ENCODE measurements around the gene IFNAR2.

Gene IFNAR2

DNA sequence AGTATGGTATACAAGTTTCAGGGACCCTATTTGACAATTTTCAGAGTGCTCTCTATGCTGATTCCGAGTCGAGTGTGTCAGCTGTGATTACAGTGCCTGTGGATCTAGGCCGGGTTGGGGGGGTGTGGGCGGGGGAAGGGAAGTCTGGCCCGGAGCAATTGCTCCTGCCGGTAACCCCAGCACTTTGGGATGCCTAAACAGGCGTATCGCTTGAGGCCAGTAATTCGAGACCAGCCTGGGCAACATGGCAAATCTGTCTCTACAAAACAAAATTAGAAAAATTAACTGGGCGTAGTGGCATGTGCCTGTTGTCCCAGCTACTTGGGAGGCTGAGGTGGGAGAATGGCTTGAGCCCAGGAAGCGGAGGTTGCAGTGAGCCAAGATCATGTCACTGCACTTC is 34.8 kb downstream of the IFNAR2 start:
- TF ChIP-seq POLR2AphosphoS5 (IDR thresholded peaks at IDR 0.05; ENCODE audit: borderline replicate concordance, low read depth, low read length) (no peak), FOXP2 (optimal IDR thresholded peaks at IDR 0.05; ENCODE audit: control extremely low read depth, extremely low read length, insufficient read depth) (no peak), EZH2 (IDR thresholded peaks at IDR 0.05) (no peak)
- DNase-seq (ENCODE audit: low read depth, low spot score), result no peak
- no peak overlapping the region for H3K27ac ChIP-seq
- no peak overlapping the region for H3K4me3 ChIP-seq
- no peak overlapping the region for H3K9ac ChIP-seq (ENCODE audit: insufficient read length)
- H3K36me3 ChIP-seq (ENCODE audit: insufficient read depth, low read length), result no peaks in the 10 kb centered on the region; the same call in 1 of the 2 replicates
- no peaks in the 10 kb centered on the region for H3K9me3 ChIP-seq (ENCODE audit: low read depth, low read length)

DNA sequence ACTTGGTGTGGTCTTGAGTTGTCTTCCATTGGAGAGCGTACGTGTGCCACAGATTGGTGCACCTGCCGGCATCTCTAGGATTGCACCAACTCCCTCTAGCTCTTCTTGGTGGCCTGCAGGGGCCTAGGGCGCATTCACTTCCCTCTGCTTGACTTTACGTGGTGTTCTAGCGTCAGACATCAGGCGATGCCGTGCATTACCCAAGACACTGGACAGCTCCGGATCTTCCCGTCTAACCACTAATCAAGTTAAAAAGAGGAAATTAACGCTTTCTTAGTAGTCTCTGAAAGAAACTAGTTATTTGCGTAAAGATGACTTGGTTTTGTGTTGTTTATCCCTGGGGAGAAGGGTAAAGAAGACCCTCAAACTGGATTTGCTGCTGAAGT is 35.9 kb downstream of the IFNAR2 start:
- no peaks in the 10 kb centered on the region for H3K9me3 ChIP-seq (ENCODE audit: low read depth, low read length)
- no peaks in the 10 kb centered on the region; the same call in 1 of the 2 replicates for H3K36me3 ChIP-seq (ENCODE audit: insufficient read depth, low read length)
- H3K4me3 ChIP-seq, result peak overlapping the region; percentile 89
- DNase-seq (ENCODE audit: low read depth, low spot score), result no peak
- H3K27ac ChIP-seq, result no peak overlapping the region
- no peak for TF ChIP-seq FOXP2 (optimal IDR thresholded peaks at IDR 0.05; ENCODE audit: control extremely low read depth, extremely low read length, insufficient read depth)
- TF ChIP-seq POLR2AphosphoS5 (IDR thresholded peaks at IDR 0.05; ENCODE audit: borderline replicate concordance, low read depth, low read length), result no peak
- TF ChIP-seq EZH2 (IDR thresholded peaks at IDR 0.05), result no peak
- no peak overlapping the region for H3K9ac ChIP-seq (ENCODE audit: insufficient read length)

DNA sequence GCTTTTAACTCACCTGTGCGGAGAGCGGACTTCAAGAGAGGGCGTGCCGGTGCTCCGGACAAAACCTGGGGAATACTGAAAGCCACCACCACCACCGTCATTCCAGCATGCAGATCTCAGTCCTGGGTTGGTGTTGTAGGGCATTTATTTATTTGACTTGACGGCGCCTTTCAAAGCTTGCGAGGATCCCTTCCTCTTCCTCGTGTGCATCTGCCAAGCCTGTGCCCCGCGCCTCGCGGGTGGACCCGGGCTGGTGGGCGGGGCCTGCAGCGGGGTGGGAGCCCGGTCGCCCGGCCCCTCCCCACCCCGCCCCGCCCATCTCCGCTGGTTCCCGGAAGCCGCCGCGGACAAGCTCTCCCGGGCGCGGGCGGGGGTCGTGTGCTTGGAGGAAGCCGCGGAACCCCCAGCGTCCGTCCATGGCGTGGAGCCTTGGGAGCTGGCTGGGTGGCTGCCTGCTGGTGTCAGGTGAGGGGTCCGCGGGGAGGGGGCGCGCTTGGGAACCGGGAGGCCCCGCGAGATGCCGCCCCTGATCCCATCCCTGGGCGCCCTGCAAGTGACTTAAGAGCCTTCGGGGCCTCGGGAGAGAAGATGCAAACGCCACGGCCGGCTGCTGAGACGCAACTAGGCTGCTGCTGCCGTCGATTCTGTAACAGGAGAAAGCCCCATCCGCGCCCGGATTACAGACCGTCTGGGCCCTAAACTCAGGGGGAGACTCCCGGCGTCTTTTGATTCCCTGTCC is 36.5 kb downstream of the IFNAR2 start, which contains the start of gene IL10RB:
IL10RB (plus strand) TSS at position 318 of the 739 bp plus-strand sequence; CDS start at position 417, 99 bp downstream.
- peak within 1 kb of the TSS; percentile 79 for H3K9ac ChIP-seq (ENCODE audit: insufficient read length)
- no peak for DNase-seq (ENCODE audit: low read depth, low spot score)
- TF ChIP-seq EZH2 (IDR thresholded peaks at IDR 0.05) (no peak), POLR2AphosphoS5 (IDR thresholded peaks at IDR 0.05; ENCODE audit: borderline replicate concordance, low read depth, low read length) (peak; percentile 77)
- H3K36me3 ChIP-seq (ENCODE audit: insufficient read depth, low read length), result no peaks in the 10 kb centered on the region; the same call in 1 of the 2 replicates
- H3K4me3 ChIP-seq, result peak within 1 kb of the TSS; percentile 89
- H3K27ac ChIP-seq, result no peak within 1 kb of the TSS
- no peaks in the 10 kb centered on the region for H3K9me3 ChIP-seq (ENCODE audit: low read depth, low read length)

DNA sequence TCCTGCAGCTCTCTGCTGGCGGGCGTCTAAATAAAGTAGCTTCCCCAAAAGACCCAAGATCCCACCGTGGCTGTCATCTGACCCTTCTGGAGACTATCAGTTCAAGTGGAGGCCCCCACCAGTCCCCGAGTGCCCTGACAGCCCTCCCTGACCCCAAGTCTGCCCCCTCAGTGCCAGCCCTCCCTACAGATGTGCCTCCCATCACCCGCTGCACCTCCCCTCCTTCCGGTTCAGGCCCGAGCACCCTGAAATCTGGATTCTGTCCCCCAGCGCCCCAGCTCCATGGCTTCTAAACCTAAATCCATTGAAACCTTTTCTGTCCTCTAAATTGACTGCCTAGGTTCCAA is 37.0 kb downstream of the IFNAR2 start:
- H3K9me3 ChIP-seq (ENCODE audit: low read depth, low read length), result no peaks in the 10 kb centered on the region
- peak overlapping the region; percentile 89 for H3K4me3 ChIP-seq
- DNase-seq (ENCODE audit: low read depth, low spot score), result no peak
- no peak overlapping the region for H3K27ac ChIP-seq
- TF ChIP-seq EZH2 (IDR thresholded peaks at IDR 0.05) (no peak), POLR2AphosphoS5 (IDR thresholded peaks at IDR 0.05; ENCODE audit: borderline replicate concordance, low read depth, low read length) (no peak), FOXP2 (optimal IDR thresholded peaks at IDR 0.05; ENCODE audit: control extremely low read depth, extremely low read length, insufficient read depth) (no peak)
- H3K9ac ChIP-seq (ENCODE audit: insufficient read length), result peak overlapping the region; percentile 79
- no peaks in the 10 kb centered on the region; the same call in 1 of the 2 replicates for H3K36me3 ChIP-seq (ENCODE audit: insufficient read depth, low read length)

DNA sequence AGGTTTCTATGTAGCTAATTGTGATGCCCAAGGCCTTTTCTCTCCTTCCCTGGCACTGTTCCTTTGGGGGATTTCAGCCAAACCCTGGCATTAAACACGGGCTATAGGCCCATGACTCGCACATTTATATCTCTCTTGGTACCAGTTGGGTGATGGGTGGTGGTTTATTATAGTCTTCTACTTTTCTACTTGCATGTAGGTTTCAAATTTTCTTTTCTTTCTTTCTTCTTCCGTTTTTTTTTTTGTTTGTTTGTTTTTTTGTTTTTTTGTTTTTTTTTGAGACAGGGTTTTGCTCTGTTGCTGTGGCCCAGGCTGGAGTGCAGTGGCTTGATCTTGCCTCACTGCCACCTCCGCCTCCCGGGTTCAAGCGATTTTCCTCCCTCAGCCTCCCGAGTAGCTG is 37.5 kb downstream of the IFNAR2 start:
- Histone ChIP-seq H3K9me3 (ENCODE audit: low read depth, low read length) (no peaks in the 10 kb centered on the region), H3K36me3 (ENCODE audit: insufficient read depth, low read length) (no peaks in the 10 kb centered on the region; the same call in 1 of the 2 replicates), H3K27ac (no peak overlapping the region), H3K4me3 (peak overlapping the region; percentile 89), H3K9ac (ENCODE audit: insufficient read length) (peak overlapping the region; percentile 79)
- no peak for TF ChIP-seq POLR2AphosphoS5 (IDR thresholded peaks at IDR 0.05; ENCODE audit: borderline replicate concordance, low read depth, low read length)
- TF ChIP-seq FOXP2 (optimal IDR thresholded peaks at IDR 0.05; ENCODE audit: control extremely low read depth, extremely low read length, insufficient read depth), result no peak
- TF ChIP-seq EZH2 (IDR thresholded peaks at IDR 0.05), result no peak
- DNase-seq (ENCODE audit: low read depth, low spot score), result no peak

DNA sequence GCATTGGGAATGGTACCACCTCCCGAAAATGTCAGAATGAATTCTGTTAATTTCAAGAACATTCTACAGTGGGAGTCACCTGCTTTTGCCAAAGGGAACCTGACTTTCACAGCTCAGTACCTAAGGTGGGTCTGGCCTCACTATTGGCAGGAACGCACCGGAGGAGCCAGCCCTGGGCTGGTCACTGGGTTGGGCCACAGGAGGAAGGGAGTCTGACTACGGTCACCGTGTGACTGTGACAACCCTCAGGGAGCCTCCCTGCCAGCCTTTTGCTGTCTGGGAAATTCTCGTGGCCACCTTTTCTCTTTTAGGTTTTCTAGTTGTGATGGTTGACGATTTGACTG is 38.6 kb downstream of the IFNAR2 start:
- no peak overlapping the region for H3K27ac ChIP-seq
- H3K4me3 ChIP-seq, result no peak overlapping the region
- DNase-seq (ENCODE audit: low read depth, low spot score), result no peak
- H3K36me3 ChIP-seq (ENCODE audit: insufficient read depth, low read length), result no peaks in the 10 kb centered on the region; the same call in 1 of the 2 replicates
- H3K9ac ChIP-seq (ENCODE audit: insufficient read length), result no peak overlapping the region
- H3K9me3 ChIP-seq (ENCODE audit: low read depth, low read length), result no peaks in the 10 kb centered on the region
- no peak for TF ChIP-seq FOXP2 (optimal IDR thresholded peaks at IDR 0.05; ENCODE audit: control extremely low read depth, extremely low read length, insufficient read depth)
- no peak for TF ChIP-seq POLR2AphosphoS5 (IDR thresholded peaks at IDR 0.05; ENCODE audit: borderline replicate concordance, low read depth, low read length)
- no peak for TF ChIP-seq EZH2 (IDR thresholded peaks at IDR 0.05)

DNA sequence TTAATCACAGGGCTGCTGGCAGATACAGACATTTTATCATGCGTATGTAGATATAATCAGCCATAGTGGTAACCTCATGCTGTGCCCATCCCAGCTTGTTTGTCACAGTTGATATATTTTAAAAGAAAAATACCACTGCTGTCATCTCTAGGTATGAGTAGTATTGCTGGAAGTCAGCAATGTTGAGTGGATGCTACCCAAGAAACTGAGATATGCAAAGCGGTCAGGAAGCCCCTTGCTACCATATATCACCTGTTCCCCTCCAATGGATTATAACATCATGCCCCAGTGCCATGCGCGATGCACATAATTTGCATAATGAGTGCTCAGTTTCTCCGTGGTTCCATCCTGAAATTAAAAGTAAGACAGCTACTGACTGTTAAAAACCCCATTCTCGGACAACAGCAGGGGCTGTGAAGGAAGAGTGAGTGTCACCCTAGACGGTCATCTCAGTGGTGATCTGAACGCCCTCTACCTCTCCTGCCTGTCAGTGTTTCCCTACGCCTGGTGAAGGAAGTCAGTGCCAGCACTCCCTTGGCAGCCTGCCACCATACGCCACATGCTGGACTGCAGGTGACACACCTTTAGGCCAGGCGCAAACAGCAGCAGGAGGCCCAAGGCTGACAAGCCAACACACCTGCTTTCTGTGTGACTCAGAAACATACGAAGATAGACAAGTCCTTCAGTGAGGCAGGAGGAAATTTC is 39.2 kb downstream of the IFNAR2 start:
- TF ChIP-seq FOXP2 (optimal IDR thresholded peaks at IDR 0.05; ENCODE audit: control extremely low read depth, extremely low read length, insufficient read depth), result no peak
- no peak for TF ChIP-seq EZH2 (IDR thresholded peaks at IDR 0.05)
- no peak for TF ChIP-seq POLR2AphosphoS5 (IDR thresholded peaks at IDR 0.05; ENCODE audit: borderline replicate concordance, low read depth, low read length)

DNA sequence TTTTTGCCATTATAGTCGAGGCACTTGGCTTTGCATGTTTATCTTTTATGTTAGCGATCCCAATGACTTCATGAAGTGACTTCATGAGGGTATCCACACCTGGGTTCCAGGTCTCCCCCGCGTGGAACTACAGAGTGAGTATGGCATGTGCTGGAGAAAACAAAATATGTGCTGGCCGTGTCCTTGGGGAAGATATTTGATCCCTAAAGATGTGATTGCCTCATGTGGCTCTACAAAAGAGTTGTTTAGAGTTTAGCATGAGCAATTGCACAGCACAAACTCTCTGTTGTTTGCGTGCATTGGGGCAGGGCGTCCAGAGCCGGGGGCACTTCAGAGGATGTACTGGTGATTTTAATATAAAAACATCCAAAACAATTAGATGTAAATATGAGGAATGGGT is 41.2 kb downstream of the IFNAR2 start:
- H3K9me3 ChIP-seq (ENCODE audit: low read depth, low read length), result no peaks in the 10 kb centered on the region
- TF ChIP-seq POLR2AphosphoS5 (IDR thresholded peaks at IDR 0.05; ENCODE audit: borderline replicate concordance, low read depth, low read length) (no peak), EZH2 (IDR thresholded peaks at IDR 0.05) (no peak), FOXP2 (optimal IDR thresholded peaks at IDR 0.05; ENCODE audit: control extremely low read depth, extremely low read length, insufficient read depth) (no peak)
- no peak overlapping the region for H3K4me3 ChIP-seq
- no peak overlapping the region for H3K27ac ChIP-seq
- no peak for DNase-seq (ENCODE audit: low read depth, low spot score)
- H3K9ac ChIP-seq (ENCODE audit: insufficient read length), result no peak overlapping the region
- H3K36me3 ChIP-seq (ENCODE audit: insufficient read depth, low read length), result no peaks in the 10 kb centered on the region; the same call in 1 of the 2 replicates

More for the DNA sequence above, 39.2 kb downstream of the IFNAR2 start:
- Histone ChIP-seq H3K36me3 (ENCODE audit: insufficient read depth, low read length) (no peaks in the 10 kb centered on the region; the same call in 1 of the 2 replicates), H3K27ac (no peak overlapping the region), H3K9me3 (ENCODE audit: low read depth, low read length) (no peaks in the 10 kb centered on the region), H3K9ac (ENCODE audit: insufficient read length) (no peak overlapping the region), H3K4me3 (no peak overlapping the region)
- no peak for DNase-seq (ENCODE audit: low read depth, low spot score)
